Measurements from ENCODE around the gene ERC2.

- no peak for TF ChIP-seq ZNF70 (CRISPR knock-in tag; IDR thresholded peaks at IDR 0.05)
- no peak for TF ChIP-seq CSDC2 (CRISPR knock-in tag; IDR thresholded peaks at IDR 0.05)
- no peak for TF ChIP-seq ARNTL (CRISPR knock-in tag; IDR thresholded peaks at IDR 0.05; ENCODE audit: borderline replicate concordance, low read depth)
Measured at GRCh38 chr3:55716611-55717225, 751.5 kb downstream of the ERC2 start.

Measured in SK-N-SH treated with all-trans-retinoic acid at 6 μM for 48 hours (cell line).